WTC11 (cell line): ENCODE data around the gene ABLIM2.

Experiments
- CBFB ChIP-seq: sonication (generic); formaldehyde crosslinking; IDR thresholded peaks from 2 replicates; pipeline ENCODE4 v1.8.1; 2022; ENCODE audit warnings: mild to moderate bottlenecking, low read depth, missing genetic modification reagents
- CREB1 ChIP-seq: sonication (generic); formaldehyde crosslinking; IDR thresholded peaks from 2 replicates; pipeline ENCODE4 v1.8.0; 2023; ENCODE audit warnings: mild to moderate bottlenecking, missing genetic modification reagents
- ELF4 ChIP-seq: sonication (generic); formaldehyde crosslinking; IDR thresholded peaks from 2 replicates; pipeline ENCODE4 v1.8.1; 2022; ENCODE audit warnings: low read depth, mild to moderate bottlenecking, moderate library complexity, missing genetic modification reagents
- GABPB1 ChIP-seq: sonication (generic); formaldehyde crosslinking; IDR thresholded peaks from 2 replicates; pipeline ENCODE4 v1.8.1; 2023; ENCODE audit warnings: mild to moderate bottlenecking, missing genetic modification reagents
- NFATC4 ChIP-seq: fragments of 250-450 bp; sonication (Bioruptor Pico); IDR thresholded peaks from 2 replicates; pipeline ENCODE4 v1.9.0; 2021; ENCODE audit warnings: mild to moderate bottlenecking
- SOX15 ChIP-seq: fragments of 250-450 bp; sonication (Bioruptor Pico); IDR thresholded peaks from 2 replicates; pipeline ENCODE4 v1.9.0; 2021; ENCODE audit warnings: mild to moderate bottlenecking
- TEAD4 ChIP-seq: sonication (generic); formaldehyde crosslinking; IDR thresholded peaks from 2 replicates; pipeline ENCODE4 v1.8.0; 2022; ENCODE audit warnings: mild to moderate bottlenecking, missing genetic modification reagents
- USF2 ChIP-seq: sonication (generic); formaldehyde crosslinking; IDR thresholded peaks from 2 replicates; pipeline ENCODE4 v1.8.1; 2023; ENCODE audit warnings: mild to moderate bottlenecking, missing genetic modification reagents, moderate library complexity
- ZBTB21 ChIP-seq: sonication (generic); formaldehyde crosslinking; IDR thresholded peaks from 2 replicates; pipeline ENCODE4 v1.8.1; 2023; ENCODE audit warnings: mild to moderate bottlenecking, missing genetic modification reagents, borderline replicate concordance
- ZNF138 ChIP-seq: sonication (generic); formaldehyde crosslinking; conservative IDR thresholded peaks from 2 replicates; pipeline ENCODE4 v1.8.1; 2022; ENCODE audit warnings: mild to moderate bottlenecking, moderate library complexity, missing genetic modification reagents
- TF ChIP-seq, protein P1 (sequence below): fragments of 200-600 bp; IDR thresholded peaks from 2 replicates; pipeline ENCODE4 v1.8.0; 2022; ENCODE audit warnings: antibody characterized with exemption
- TF ChIP-seq, protein P2 (sequence below): sonication (generic); formaldehyde crosslinking; IDR thresholded peaks from 2 replicates; pipeline ENCODE4 v1.8.0; 2022; ENCODE audit warnings: mild to moderate bottlenecking, missing genetic modification reagents
- TF ChIP-seq, protein P3 (sequence below): sonication (generic); formaldehyde crosslinking; IDR thresholded peaks from 2 replicates; pipeline ENCODE4 v1.8.1; 2022; ENCODE audit warnings: missing genetic modification reagents, borderline replicate concordance

DNA sequence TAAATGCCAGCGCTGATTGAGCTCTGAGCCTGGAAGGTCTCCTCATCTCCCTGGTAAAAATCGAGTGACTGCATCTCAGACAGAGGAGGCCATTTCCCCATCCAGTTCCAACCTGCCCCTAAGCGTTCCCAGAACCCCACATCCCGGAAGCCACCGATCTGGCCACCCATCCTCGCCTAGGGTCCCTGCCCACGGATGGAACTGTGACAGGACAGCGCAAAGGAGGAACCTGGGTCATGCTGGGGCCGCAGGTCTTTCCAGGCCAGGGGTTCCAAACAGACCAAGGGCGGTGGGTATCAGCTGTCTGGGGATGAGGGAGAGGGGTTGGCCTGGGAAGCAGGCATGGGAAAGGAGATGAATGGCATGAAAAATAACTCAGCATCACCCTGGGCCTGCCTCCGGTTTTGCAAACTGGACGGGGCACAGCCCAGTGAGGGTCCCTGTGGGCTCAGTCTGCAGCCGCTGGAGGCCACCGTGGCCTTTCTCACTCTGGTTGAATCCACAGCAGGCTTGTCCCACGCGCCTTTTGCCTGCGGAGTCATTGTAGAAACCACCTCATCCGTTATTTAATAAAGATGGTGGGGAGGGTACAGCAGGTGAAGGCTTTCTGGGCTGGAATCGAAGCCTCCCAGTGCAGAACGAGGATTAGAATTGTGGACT is 49.1 kb downstream of the ABLIM2 start:
- TF ChIP-seq, protein P1, sequence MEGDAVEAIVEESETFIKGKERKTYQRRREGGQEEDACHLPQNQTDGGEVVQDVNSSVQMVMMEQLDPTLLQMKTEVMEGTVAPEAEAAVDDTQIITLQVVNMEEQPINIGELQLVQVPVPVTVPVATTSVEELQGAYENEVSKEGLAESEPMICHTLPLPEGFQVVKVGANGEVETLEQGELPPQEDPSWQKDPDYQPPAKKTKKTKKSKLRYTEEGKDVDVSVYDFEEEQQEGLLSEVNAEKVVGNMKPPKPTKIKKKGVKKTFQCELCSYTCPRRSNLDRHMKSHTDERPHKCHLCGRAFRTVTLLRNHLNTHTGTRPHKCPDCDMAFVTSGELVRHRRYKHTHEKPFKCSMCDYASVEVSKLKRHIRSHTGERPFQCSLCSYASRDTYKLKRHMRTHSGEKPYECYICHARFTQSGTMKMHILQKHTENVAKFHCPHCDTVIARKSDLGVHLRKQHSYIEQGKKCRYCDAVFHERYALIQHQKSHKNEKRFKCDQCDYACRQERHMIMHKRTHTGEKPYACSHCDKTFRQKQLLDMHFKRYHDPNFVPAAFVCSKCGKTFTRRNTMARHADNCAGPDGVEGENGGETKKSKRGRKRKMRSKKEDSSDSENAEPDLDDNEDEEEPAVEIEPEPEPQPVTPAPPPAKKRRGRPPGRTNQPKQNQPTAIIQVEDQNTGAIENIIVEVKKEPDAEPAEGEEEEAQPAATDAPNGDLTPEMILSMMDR: no peak
- TF ChIP-seq ELF4 (CRISPR knock-in tag): no peak
- TF ChIP-seq, protein P2, sequence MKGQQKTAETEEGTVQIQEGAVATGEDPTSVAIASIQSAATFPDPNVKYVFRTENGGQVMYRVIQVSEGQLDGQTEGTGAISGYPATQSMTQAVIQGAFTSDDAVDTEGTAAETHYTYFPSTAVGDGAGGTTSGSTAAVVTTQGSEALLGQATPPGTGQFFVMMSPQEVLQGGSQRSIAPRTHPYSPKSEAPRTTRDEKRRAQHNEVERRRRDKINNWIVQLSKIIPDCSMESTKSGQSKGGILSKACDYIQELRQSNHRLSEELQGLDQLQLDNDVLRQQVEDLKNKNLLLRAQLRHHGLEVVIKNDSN (CRISPR knock-in tag): no peak
- TF ChIP-seq TEAD4 (CRISPR knock-in tag): no peak
- no peak for TF ChIP-seq SOX15 (CRISPR knock-in tag)
- no peak for TF ChIP-seq ZBTB21 (CRISPR knock-in tag)
- TF ChIP-seq, protein P3, sequence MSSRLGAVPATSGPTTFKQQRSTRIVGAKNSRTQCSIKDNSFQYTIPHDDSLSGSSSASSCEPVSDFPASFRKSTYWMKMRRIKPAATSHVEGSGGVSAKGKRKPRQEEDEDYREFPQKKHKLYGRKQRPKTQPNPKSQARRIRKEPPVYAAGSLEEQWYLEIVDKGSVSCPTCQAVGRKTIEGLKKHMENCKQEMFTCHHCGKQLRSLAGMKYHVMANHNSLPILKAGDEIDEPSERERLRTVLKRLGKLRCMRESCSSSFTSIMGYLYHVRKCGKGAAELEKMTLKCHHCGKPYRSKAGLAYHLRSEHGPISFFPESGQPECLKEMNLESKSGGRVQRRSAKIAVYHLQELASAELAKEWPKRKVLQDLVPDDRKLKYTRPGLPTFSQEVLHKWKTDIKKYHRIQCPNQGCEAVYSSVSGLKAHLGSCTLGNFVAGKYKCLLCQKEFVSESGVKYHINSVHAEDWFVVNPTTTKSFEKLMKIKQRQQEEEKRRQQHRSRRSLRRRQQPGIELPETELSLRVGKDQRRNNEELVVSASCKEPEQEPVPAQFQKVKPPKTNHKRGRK (CRISPR knock-in tag): no peak
- no peak for TF ChIP-seq USF2 (CRISPR knock-in tag)
- TF ChIP-seq NFATC4 (CRISPR knock-in tag): no peak
- no peak for TF ChIP-seq CBFB (CRISPR knock-in tag)
- no peak for TF ChIP-seq CREB1 (CRISPR knock-in tag)
- no peak for TF ChIP-seq GABPB1 (CRISPR knock-in tag)
- TF ChIP-seq ZNF138 (CRISPR knock-in tag): no peak
